Ectodermal cell (in vitro differentiated cells): Measurements from ENCODE around the gene TPGS1.
A peak's percentile ranks its signal among the peaks of the same experiment; 100 is the strongest.

Source experiments
- H3K27ac ChIP-seq: 2 replicates; pipeline ENCODE4 v1.7.0; 2013; ENCODE audit warnings: mild to moderate bottlenecking, low read depth, low read length; ENCODE audit not compliant: insufficient read depth, poor library complexity, severe bottlenecking
- H3K27me3 ChIP-seq: 2 replicates; pipeline ENCODE4 v1.7.0; 2013; ENCODE audit warnings: mild to moderate bottlenecking, low read length; ENCODE audit not compliant: insufficient read depth, control insufficient read depth, poor library complexity, severe bottlenecking
- H3K36me3 ChIP-seq: one replicate; pipeline ENCODE4 v1.7.0; 2013; ENCODE audit warnings: low read length; ENCODE audit not compliant: control insufficient read depth, insufficient read depth
- H3K4me1 ChIP-seq: one replicate; pipeline ENCODE4 v1.7.0; 2013; ENCODE audit warnings: low read length; ENCODE audit not compliant: control insufficient read depth, insufficient read depth
- H3K4me3 ChIP-seq: 2 replicates; pipeline ENCODE4 v1.7.0; 2013; ENCODE audit warnings: low read depth, low read length, control low read depth; ENCODE audit not compliant: insufficient read depth
- H3K9me3 ChIP-seq: 2 replicates; pipeline ENCODE4 v1.7.0; 2013; ENCODE audit warnings: mild to moderate bottlenecking, low read length, moderate library complexity; ENCODE audit not compliant: control insufficient read depth
- WGBS, 2 experiments: methylation state at CpG; one replicate each; pipeline ENCODE4 v1.1.7; 2013; ENCODE audit warnings: missing lambda C conversion rate in 2 of 2; 5-methylcytosine and 5-hydroxymethylcytosine counted together

TPGS1 gene

GRCh38 chr19:525029-525428 lies 17.7 kb downstream of the TPGS1 start:
- no peaks in the 10 kb centered on the region for H3K4me1 ChIP-seq
- no peaks in the 10 kb centered on the region for H3K27me3 ChIP-seq
- 73 to 77% methylated on average over 13 to 18 of the region's 18 CpGs for WGBS, 2 experiments
- no peak overlapping the region for H3K4me3 ChIP-seq
- no peak overlapping the region for H3K27ac ChIP-seq
- no peaks in the 10 kb centered on the region for H3K9me3 ChIP-seq
- no peaks in the 10 kb centered on the region for H3K36me3 ChIP-seq

GRCh38 chr19:525857-526419 lies 18.6 kb downstream of the TPGS1 start:
- Histone ChIP-seq H3K27me3 (no peaks in the 10 kb centered on the region), H3K27ac (no peak overlapping the region), H3K36me3 (no peaks in the 10 kb centered on the region), H3K4me1 (peaks cover 5% of the 10 kb centered on the region), H3K4me3 (no peak overlapping the region), H3K9me3 (no peaks in the 10 kb centered on the region)
- 67 to 71% methylated on average over 13 of the region's 13 CpGs for WGBS, 2 experiments

- H3K27ac ChIP-seq, result peak overlapping the region; percentile 84
- H3K4me1 ChIP-seq, result peaks cover 16% of the 10 kb centered on the region
- WGBS, 2 experiments, result 71 to 72% methylated on average over 38 of the region's 38 CpGs
- H3K36me3 ChIP-seq, result no peaks in the 10 kb centered on the region
- no peaks in the 10 kb centered on the region for H3K9me3 ChIP-seq
- no peaks in the 10 kb centered on the region for H3K27me3 ChIP-seq
- peak overlapping the region; percentile 97 for H3K4me3 ChIP-seq
These were observed 23.1 kb downstream of the TPGS1 start for GRCh38 chr19:530134-531008.

GRCh38 chr19:531009-531752 lies 23.9 kb downstream of the TPGS1 start:
- H3K9me3 ChIP-seq, result no peaks in the 10 kb centered on the region
- 0% methylated on average over 103 of the region's 103 CpGs for WGBS, 2 experiments
- H3K4me3 ChIP-seq, result peak overlapping the region; percentile 97
- peak overlapping the region; percentile 84 for H3K27ac ChIP-seq
- H3K4me1 ChIP-seq, result peaks cover 16% of the 10 kb centered on the region
- H3K27me3 ChIP-seq, result no peaks in the 10 kb centered on the region
- H3K36me3 ChIP-seq, result peaks cover 5% of the 10 kb centered on the region

- Histone ChIP-seq H3K4me1 (peaks cover 16% of the 10 kb centered on the region), H3K4me3 (peak within 1 kb of the TSS; percentile 97), H3K27me3 (no peaks in the 10 kb centered on the region), H3K36me3 (peaks cover 13% of the 10 kb centered on the region), H3K9me3 (no peaks in the 10 kb centered on the region), H3K27ac (peak within 1 kb of the TSS; percentile 84)
- WGBS, 2 experiments, result 0% methylated on average over 84 of the region's 84 CpGs
These were observed 24.7 kb downstream of the TPGS1 start, which contains the start of gene CDC34 for GRCh38 chr19:531753-532560. TSS of gene CDC34 (plus strand) at chr19:531760. CDS start at chr19:531932, 172 bp downstream.

- Histone ChIP-seq H3K27me3 (no peaks in the 10 kb centered on the region), H3K36me3 (peaks cover 18% of the 10 kb centered on the region), H3K9me3 (no peaks in the 10 kb centered on the region), H3K4me3 (peak overlapping the region; percentile 97), H3K27ac (peak overlapping the region; percentile 73), H3K4me1 (peaks cover 16% of the 10 kb centered on the region)
- 7% methylated on average over 47 of the region's 47 CpGs for WGBS, 2 experiments
These were observed 25.5 kb downstream of the TPGS1 start for GRCh38 chr19:532561-533363.

GRCh38 chr19:533364-534058 lies 26.2 kb downstream of the TPGS1 start:
- 79% methylated on average over 25 of the region's 25 CpGs for WGBS, 2 experiments
- Histone ChIP-seq H3K27me3 (no peaks in the 10 kb centered on the region), H3K4me1 (peaks cover 16% of the 10 kb centered on the region), H3K9me3 (no peaks in the 10 kb centered on the region), H3K4me3 (peak overlapping the region; percentile 97), H3K27ac (no peak overlapping the region), H3K36me3 (peaks cover 25% of the 10 kb centered on the region)

GRCh38 chr19:534088-534487 lies 26.8 kb downstream of the TPGS1 start:
- 89 to 92% methylated on average over 14 of the region's 14 CpGs for WGBS, 2 experiments

More at GRCh38 chr19:534088-534487, 26.8 kb downstream of the TPGS1 start:
- H3K9me3 ChIP-seq, result no peaks in the 10 kb centered on the region
- H3K27me3 ChIP-seq, result no peaks in the 10 kb centered on the region
- H3K36me3 ChIP-seq, result peaks cover 25% of the 10 kb centered on the region
- H3K27ac ChIP-seq, result no peak overlapping the region
- H3K4me1 ChIP-seq, result peaks cover 16% of the 10 kb centered on the region
- no peak overlapping the region for H3K4me3 ChIP-seq
